Measurements from ENCODE around the gene CHRNA3.

CHRNA3 gene

DNA sequence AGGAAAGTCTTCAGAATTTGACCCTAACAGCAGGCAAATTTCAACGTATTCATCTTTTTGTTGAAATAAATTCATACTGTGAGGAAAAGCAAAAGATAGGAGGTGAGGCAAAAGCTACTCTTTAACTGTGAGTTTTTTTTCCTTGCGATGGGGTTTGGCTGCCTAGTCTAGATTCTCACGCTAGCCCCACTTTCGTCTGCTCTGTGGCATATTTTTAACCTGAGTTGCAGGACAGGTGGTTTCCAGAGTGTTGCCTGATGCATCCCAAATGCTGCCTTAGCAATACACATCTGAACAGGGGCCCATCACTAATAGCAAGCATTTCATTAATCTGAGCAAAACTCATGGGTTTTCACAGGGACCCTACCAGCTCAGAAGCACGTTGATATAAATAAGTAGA is 68.9 kb downstream of the CHRNA3 start:
- H4K20me1 ChIP-seq (ENCODE audit: low read depth, low read length): no peaks in the 10 kb centered on the region
- H3K4me2 ChIP-seq (ENCODE audit: low read depth, low read length, poor library complexity, severe bottlenecking): no peak overlapping the region
- no peak overlapping the region for H3K4me3 ChIP-seq (ENCODE audit: insufficient read depth, low read length, poor library complexity, severe bottlenecking)
- H3K27ac ChIP-seq (ENCODE audit: low read depth, low read length): no peak overlapping the region
- H3F3A ChIP-seq (ENCODE audit: insufficient read depth): 0 out of 2 replicates have a peak, but pooled peaks cover 4% of the 10 kb centered on the region
- no peaks in the 10 kb centered on the region for H3K9me2 ChIP-seq (replicated peaks; ENCODE audit: insufficient read depth, low read length)
- H3K36me3 ChIP-seq (ENCODE audit: low read length): peaks cover 20% of the 10 kb centered on the region
- H2AFZ ChIP-seq (ENCODE audit: low read depth, low read length, severe bottlenecking): no peak overlapping the region
- no peaks in the 10 kb centered on the region for H3K27me3 ChIP-seq (ENCODE audit: low read length)
- no peaks in the 10 kb centered on the region for H3K9me3 ChIP-seq (ENCODE audit: insufficient read depth, low read length)
- TF ChIP-seq CTCF (IDR thresholded peaks at IDR 0.05; ENCODE audit: insufficient read depth, low read length, poor library complexity, severe bottlenecking) (no peak), EZH2phosphoT487 (conservative IDR thresholded peaks at IDR 0.05; ENCODE audit: low read length) (no peak)
- H3K9ac ChIP-seq (ENCODE audit: low read length): no peak overlapping the region
- no peaks in the 10 kb centered on the region for H3K79me2 ChIP-seq (ENCODE audit: insufficient read depth, low read length)

DNA sequence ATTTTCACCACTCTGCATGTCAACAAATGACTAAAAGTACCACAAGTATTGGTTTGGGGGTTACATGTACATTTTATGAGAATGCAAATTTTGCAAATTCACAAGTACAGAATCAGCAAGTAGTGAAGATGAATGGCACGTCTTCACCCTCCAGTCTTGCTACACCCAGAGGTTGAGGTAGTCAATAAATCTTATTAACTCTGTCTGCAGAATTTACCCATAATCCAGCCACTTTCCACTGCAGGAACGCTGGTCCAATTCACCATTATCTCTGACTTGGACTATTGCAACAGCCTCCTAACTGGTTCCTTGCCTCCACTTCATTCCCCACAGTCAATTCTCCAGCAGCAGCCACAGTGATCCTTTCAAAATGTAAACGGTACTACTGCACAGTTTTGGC is 70.0 kb downstream of the CHRNA3 start:
- Histone ChIP-seq H3K27me3 (ENCODE audit: low read length) (no peaks in the 10 kb centered on the region), H3K9ac (ENCODE audit: low read length) (no peak overlapping the region), H2AFZ (ENCODE audit: low read depth, low read length, severe bottlenecking) (no peak overlapping the region), H3K4me3 (ENCODE audit: insufficient read depth, low read length, poor library complexity, severe bottlenecking) (no peak overlapping the region), H3K36me3 (ENCODE audit: low read length) (peaks cover 22% of the 10 kb centered on the region), H4K20me1 (ENCODE audit: low read depth, low read length) (0 out of 2 replicates have a peak, but pooled peaks cover under 1% of the 10 kb centered on the region), H3F3A (ENCODE audit: insufficient read depth) (0 out of 2 replicates have a peak, but pooled peaks cover 4% of the 10 kb centered on the region), H3K79me2 (ENCODE audit: insufficient read depth, low read length) (no peaks in the 10 kb centered on the region), H3K9me2 (replicated peaks; ENCODE audit: insufficient read depth, low read length) (no peaks in the 10 kb centered on the region), H3K4me2 (ENCODE audit: low read depth, low read length, poor library complexity, severe bottlenecking) (no peak overlapping the region), H3K27ac (ENCODE audit: low read depth, low read length) (no peak overlapping the region), H3K9me3 (ENCODE audit: insufficient read depth, low read length) (no peaks in the 10 kb centered on the region)
- no peak for TF ChIP-seq EZH2phosphoT487 (conservative IDR thresholded peaks at IDR 0.05; ENCODE audit: low read length)
- TF ChIP-seq CTCF (IDR thresholded peaks at IDR 0.05; ENCODE audit: insufficient read depth, low read length, poor library complexity, severe bottlenecking): no peak

- Histone ChIP-seq H3K9me3 (ENCODE audit: insufficient read depth, low read length) (no peaks in the 10 kb centered on the region), H3K79me2 (ENCODE audit: insufficient read depth, low read length) (no peaks in the 10 kb centered on the region), H3K36me3 (ENCODE audit: low read length) (peaks cover 29% of the 10 kb centered on the region), H3K9ac (ENCODE audit: low read length) (no peak overlapping the region), H3K4me3 (ENCODE audit: insufficient read depth, low read length, poor library complexity, severe bottlenecking) (no peak overlapping the region), H2AFZ (ENCODE audit: low read depth, low read length, severe bottlenecking) (no peak overlapping the region), H3K9me2 (replicated peaks; ENCODE audit: insufficient read depth, low read length) (no peaks in the 10 kb centered on the region), H3F3A (ENCODE audit: insufficient read depth) (0 out of 2 replicates have a peak, but pooled peaks cover 4% of the 10 kb centered on the region), H3K27ac (ENCODE audit: low read depth, low read length) (no peak overlapping the region), H4K20me1 (ENCODE audit: low read depth, low read length) (0 out of 2 replicates have a peak, but pooled peaks cover 6% of the 10 kb centered on the region), H3K4me2 (ENCODE audit: low read depth, low read length, poor library complexity, severe bottlenecking) (no peak overlapping the region), H3K27me3 (ENCODE audit: low read length) (no peaks in the 10 kb centered on the region)
- TF ChIP-seq EZH2phosphoT487 (conservative IDR thresholded peaks at IDR 0.05; ENCODE audit: low read length) (no peak), CTCF (IDR thresholded peaks at IDR 0.05; ENCODE audit: insufficient read depth, low read length, poor library complexity, severe bottlenecking) (no peak)
These were observed 70.6 kb downstream of the CHRNA3 start for GRCh38 chr15:78550194-78550593.
